HEK293 (cell line): ENCODE data around the gene CLK2.

ENCODE experiments used
- KLF9 ChIP-seq: fragments of 450-650 bp; formaldehyde crosslinking; IDR thresholded peaks from 2 replicates; pipeline ENCODE4 v1.5.1; 2016; ENCODE audit warnings: missing biosample characterization, missing genetic modification characterization, low read depth
- REST ChIP-seq: fragments of 450-650 bp; formaldehyde crosslinking; IDR thresholded peaks from 2 replicates; pipeline ENCODE4 v1.5.1; 2016; ENCODE audit warnings: missing biosample characterization, missing genetic modification characterization
- YY1 ChIP-seq: fragments of 450-650 bp; formaldehyde crosslinking; IDR thresholded peaks from 2 replicates; pipeline ENCODE4 v1.5.1; 2018; ENCODE audit warnings: missing biosample characterization, missing genetic modification characterization
- ZNF24 ChIP-seq: fragments of 450-650 bp; formaldehyde crosslinking; IDR thresholded peaks from 2 replicates; pipeline ENCODE4 v1.5.1; 2016; ENCODE audit warnings: missing biosample characterization, missing genetic modification characterization
- ZNF274 ChIP-seq, 2 experiments: fragments of 200-500 bp in 1 of 2; fragments of 450-650 bp in 1 of 2; sonication (Bioruptor generic) in 1 of 2; formaldehyde crosslinking in 1 of 2; IDR thresholded peaks; 2 replicates each; pipeline versions ENCODE4 v1.5.1 to v1.6.1; 2014 to 2016; ENCODE audit warnings: borderline replicate concordance in 1 of 2, inconsistent platforms in 1 of 2, low read length in 1 of 2, missing biosample characterization in 1 of 2, missing genetic modification characterization in 1 of 2
- ZNF488 ChIP-seq: fragments of 450-650 bp; formaldehyde crosslinking; IDR thresholded peaks from 2 replicates; pipeline ENCODE4 v1.5.1; 2016; ENCODE audit warnings: missing biosample characterization, missing genetic modification characterization
- TF ChIP-seq, protein P1 (sequence below): fragments of 450-650 bp; formaldehyde crosslinking; IDR thresholded peaks from 2 replicates; pipeline ENCODE4 v1.5.1; 2016; ENCODE audit warnings: missing biosample characterization, missing genetic modification characterization
- TF ChIP-seq, protein P2 (sequence below): IDR thresholded peaks from 2 replicates; pipeline ENCODE4 v1.6.1; 2011; ENCODE audit warnings: mild to moderate bottlenecking, low read depth, low read length, borderline replicate concordance

GRCh38 chr1:155307247-155307740 lies 34.0 kb upstream of the CLK2 start:
- TF ChIP-seq, protein P1, sequence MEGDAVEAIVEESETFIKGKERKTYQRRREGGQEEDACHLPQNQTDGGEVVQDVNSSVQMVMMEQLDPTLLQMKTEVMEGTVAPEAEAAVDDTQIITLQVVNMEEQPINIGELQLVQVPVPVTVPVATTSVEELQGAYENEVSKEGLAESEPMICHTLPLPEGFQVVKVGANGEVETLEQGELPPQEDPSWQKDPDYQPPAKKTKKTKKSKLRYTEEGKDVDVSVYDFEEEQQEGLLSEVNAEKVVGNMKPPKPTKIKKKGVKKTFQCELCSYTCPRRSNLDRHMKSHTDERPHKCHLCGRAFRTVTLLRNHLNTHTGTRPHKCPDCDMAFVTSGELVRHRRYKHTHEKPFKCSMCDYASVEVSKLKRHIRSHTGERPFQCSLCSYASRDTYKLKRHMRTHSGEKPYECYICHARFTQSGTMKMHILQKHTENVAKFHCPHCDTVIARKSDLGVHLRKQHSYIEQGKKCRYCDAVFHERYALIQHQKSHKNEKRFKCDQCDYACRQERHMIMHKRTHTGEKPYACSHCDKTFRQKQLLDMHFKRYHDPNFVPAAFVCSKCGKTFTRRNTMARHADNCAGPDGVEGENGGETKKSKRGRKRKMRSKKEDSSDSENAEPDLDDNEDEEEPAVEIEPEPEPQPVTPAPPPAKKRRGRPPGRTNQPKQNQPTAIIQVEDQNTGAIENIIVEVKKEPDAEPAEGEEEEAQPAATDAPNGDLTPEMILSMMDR (tag by site-specific recombination): peak; percentile 59
- TF ChIP-seq ZNF488: no peak
- TF ChIP-seq ZNF24 (tag by site-specific recombination): no peak
- no peak for TF ChIP-seq REST (tag by site-specific recombination)
- TF ChIP-seq, protein P2, sequence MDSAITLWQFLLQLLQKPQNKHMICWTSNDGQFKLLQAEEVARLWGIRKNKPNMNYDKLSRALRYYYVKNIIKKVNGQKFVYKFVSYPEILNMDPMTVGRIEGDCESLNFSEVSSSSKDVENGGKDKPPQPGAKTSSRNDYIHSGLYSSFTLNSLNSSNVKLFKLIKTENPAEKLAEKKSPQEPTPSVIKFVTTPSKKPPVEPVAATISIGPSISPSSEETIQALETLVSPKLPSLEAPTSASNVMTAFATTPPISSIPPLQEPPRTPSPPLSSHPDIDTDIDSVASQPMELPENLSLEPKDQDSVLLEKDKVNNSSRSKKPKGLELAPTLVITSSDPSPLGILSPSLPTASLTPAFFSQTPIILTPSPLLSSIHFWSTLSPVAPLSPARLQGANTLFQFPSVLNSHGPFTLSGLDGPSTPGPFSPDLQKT: no peak
- no peak for TF ChIP-seq YY1 (tag by site-specific recombination)
- no peak for TF ChIP-seq ZNF274 (IDR thresholded peaks at IDR 0.05; ENCODE audit: low read length)
- no peak for TF ChIP-seq ZNF274 (tag by site-specific recombination; IDR thresholded peaks at IDR 0.05; ENCODE audit: borderline replicate concordance)
- TF ChIP-seq KLF9: no peak
